Heart right ventricle (tissue), 16 donors: ENCODE results near the gene CDO1. TPM values are rescaled to one million over a fixed set of nuclear protein-coding genes. Genes with fewer than 3 reads are reported as not detected.
"Not testable (repeated sequence)": the region's sequence is repeated elsewhere in the genome, so short reads cannot be mapped to it uniquely, and the experiment has no call there.

Experiments used
- ATAC-seq, 8 donors: fragments of 200-7000 bp; cut with Tn5 transposase; one replicate each; pipeline ENCODE4 v1.9.1; 2020; ENCODE audit warnings: mild to moderate bottlenecking in 8 of 8, moderate library complexity in 8 of 8, moderate number of reproducible peaks in 1 of 8
- DNase-seq, 2 donors: peaks; one replicate each; pipeline ENCODE4 v3.0.0-alpha.2; 2020
- H3K27ac ChIP-seq, 10 donors: fragments of 200-600 bp; sonication (generic) in 2 of 10; one replicate each; pipeline versions ENCODE4 v1.5.0 to v1.8.0; 2020 to 2022; ENCODE audit warnings: mild to moderate bottlenecking in 3 of 10
- H3K27me3 ChIP-seq, 7 donors: fragments of 200-600 bp; one replicate each; pipeline ENCODE4 v1.8.0; 2021 to 2022; ENCODE audit warnings: mild to moderate bottlenecking in 2 of 7
- H3K36me3 ChIP-seq, 9 donors: fragments of 200-600 bp; sonication (generic) in 1 of 9; one replicate each; pipeline versions ENCODE4 v1.5.0 to v1.8.0; 2020 to 2022; ENCODE audit warnings: mild to moderate bottlenecking in 2 of 9
- H3K4me1 ChIP-seq, 9 donors: fragments of 200-600 bp; sonication (generic) in 1 of 9; one replicate each; pipeline versions ENCODE4 v1.5.0 to v1.8.0; 2020 to 2022; ENCODE audit warnings: mild to moderate bottlenecking in 4 of 9
- H3K4me3 ChIP-seq, 10 donors: fragments of 200-600 bp; sonication (generic) in 2 of 10; one replicate each; pipeline versions ENCODE4 v1.5.0 to v1.8.0; 2020 to 2022; ENCODE audit warnings: mild to moderate bottlenecking in 7 of 10, moderate library complexity in 2 of 10
- H3K9me3 ChIP-seq, 11 donors: fragments of 200-600 bp in 10 of 11; sonication (generic) in 2 of 11; one replicate each; pipeline versions ENCODE4 v1.5.0 to v1.8.0; 2013 to 2022; ENCODE audit warnings: mild to moderate bottlenecking in 2 of 11, control low read depth in 1 of 11, moderate library complexity in 1 of 11
- CTCF ChIP-seq, 9 donors: fragments of 200-600 bp; sonication (generic) in 2 of 9; IDR thresholded peaks; one replicate each; pipeline versions ENCODE4 v1.5.0 to v1.8.0; 2021 to 2022; ENCODE audit warnings: antibody characterized with exemption in 9 of 9, mild to moderate bottlenecking in 5 of 9, moderate library complexity in 1 of 9
- WGBS, 2 donors: extraction: QIAGEN DNeasy Blood & Tissue Kit; methylation state at CpG; one replicate each; pipeline ENCODE4 v1.1.7; 2013; ENCODE audit warnings: inconsistent platforms in 1 of 2; 5-methylcytosine and 5-hydroxymethylcytosine counted together
- intact Hi-C, 10 donors: fragments of 100-400 bp; cut with DNase I; formaldehyde crosslinking; loops; one replicate each; pipeline versions ENCODE4 v1.11.1 to v1.14.2; 2022
- polyA plus RNA-seq, 2 donors: library from polyadenylated mRNA; stranded (reverse); fragments of 200-250 nt; gene quantifications; one replicate each; pipeline ENCODE4 v1.2.3, GENCODE V29; 2013
- total RNA-seq, 10 donors: library from RNA; stranded (reverse); fragmentation: NEBNext Ultra II Directional in 3 of 10; extraction: Animal tissue kit (Norgen Biotek cat#: 25700) in 3 of 10; gene quantifications; one replicate each; pipeline versions ENCODE4 v1.2.1 to v1.2.4, GENCODE V29; 2021 to 2023
- donor health status: Arrhythmogenic right ventricular cardiomyopathy.
- donor health status: ischemic (EF 13 %, LVEDD 7.1; RV severe dilation, severe dysfunction).
- donor health status: healthy with polysubstance abuse.
- donor health status: DM: no; HTN: yes; CAD: no.
- donor health status: DM: no; HTN: no; CAD: no.
- donor health status: ischemic (EF 25% LVEDD 6.9; RV normal size, moderate dysfunction).
- donor health status: ischemic (EF 25% LVEDD 5.7; RV mildly dilated, moderate dysfunction).
- donor health status: healthy.
- donor health status: DM: yes; HTN: yes; CAD: no.
- donor health status: Ischemic cardiomyopathy.
- donor health status: ischemic (EF 35%, LVEDD 5.7; RV mildly dilated, moderate dysfunction).
- donor health status: nonischemic (EF 11% LVEDD 7.7; RV severe dilation, severe dysfunction).
- donor health status: DM: yes; HTN: yes; CAD: no.
- donor health status: PGD.
- donor health status: ischemic (EF 29% LVEDD 5.4; RV normal size, mild dysfunction).
- donor health status: nonischemic (EF 23%, LVEDD 6.1; RV moderate dilation, normal function).

CDO1 gene
- total and polyA plus RNA-seq, 12 donors: 2.3 to 14.8 (median 5.0) TPM

GRCh38 chr5:115829913-115830312 lies 13.5 kb upstream of the CDO1 start:
- 96% methylated on average over 5 of the region's 5 CpGs for WGBS, 2 donors
- Histone ChIP-seq H3K4me1 (no peaks in the 10 kb centered on the region), H3K27ac (no peak overlapping the region), H3K4me3 (no peak overlapping the region), H3K36me3 (peaks cover 0 to 78% (median 20%) of the 10 kb centered on the region in 9 donors), H3K9me3 (no peaks in the 10 kb centered on the region), H3K27me3 (no peaks in the 10 kb centered on the region)
- DNase-seq (no peak), ATAC-seq (no peak)
- intact Hi-C loops: loop anchor here in 7 of 10 donors (2.0 to 10.0 kb wide), 5 partner anchors 195 to 525 kb away; no protein-coding TSS in a partner anchor
- no peak for TF ChIP-seq CTCF (IDR thresholded peaks at IDR 0.05)

- no peak for TF ChIP-seq CTCF (IDR thresholded peaks at IDR 0.05)
- Histone ChIP-seq H3K9me3 (no peaks in the 10 kb centered on the region), H3K27ac (no peak overlapping the region), H3K4me3 (no peak overlapping the region), H3K36me3 (peaks cover 0 to 39% (median 10%) of the 10 kb centered on the region in 9 donors), H3K4me1 (no peaks in the 10 kb centered on the region), H3K27me3 (no peaks in the 10 kb centered on the region)
- ATAC-seq: no peak
- 96 to 98% methylated on average over 4 of the region's 4 CpGs for WGBS, 2 donors
- no peak for DNase-seq
- intact Hi-C loops: loop anchor here in 1 of 10 donors (10.0 kb wide), 1 partner anchor 521 kb away; no protein-coding TSS in a partner anchor
These were observed 9.5 kb upstream of the CDO1 start for GRCh38 chr5:115825948-115826347.

GRCh38 chr5:115824983-115825382 lies 8.5 kb upstream of the CDO1 start:
- not testable (repeated sequence) for H3K9me3 ChIP-seq, H3K4me1 ChIP-seq, H3K27ac ChIP-seq, ATAC-seq, H3K4me3 ChIP-seq, H3K27me3 ChIP-seq, DNase-seq
- intact Hi-C loops: loop anchor here in 2 of 10 donors (5.0 to 10.0 kb wide), 2 partner anchors 178 to 520 kb away; no protein-coding TSS in a partner anchor
- 100% methylated on average over 1 of the region's 1 CpG for WGBS, 2 donors
- H3K36me3 ChIP-seq: peaks cover 0 to 29% (median 10%) of the 10 kb centered on the region in 9 donors

GRCh38 chr5:115820846-115821245 lies 4.4 kb upstream of the CDO1 start:
- no peaks in the 10 kb centered on the region for H3K36me3 ChIP-seq
- H3K9me3 ChIP-seq: no peaks in the 10 kb centered on the region
- no peak overlapping the region for H3K27ac ChIP-seq
- H3K4me3 ChIP-seq: no peak overlapping the region
- peaks cover 0 to 35% (median 11%) of the 10 kb centered on the region in 7 donors for H3K27me3 ChIP-seq
- intact Hi-C loops: loop anchor here in 2 of 10 donors (5.0 to 10.0 kb wide), 2 partner anchors 174 to 516 kb away; no protein-coding TSS in a partner anchor
- DNase-seq: no peak
- ATAC-seq: no peak
- no peak for TF ChIP-seq CTCF (IDR thresholded peaks at IDR 0.05)
- 84 to 100% methylated on average over 1 of the region's 1 CpG for WGBS, 2 donors
- peaks cover 0 to 10% (median 4%) of the 10 kb centered on the region in 9 donors for H3K4me1 ChIP-seq

- 93% methylated on average over 18 of the region's 18 CpGs for WGBS, 2 donors
- DNase-seq (no peak), ATAC-seq (no peak)
- Histone ChIP-seq H3K27ac (no peak overlapping the region), H3K36me3 (no peaks in the 10 kb centered on the region), H3K4me1 (peaks cover 0 to 18% (median 9%) of the 10 kb centered on the region in 9 donors), H3K4me3 (no peak overlapping the region), H3K9me3 (no peaks in the 10 kb centered on the region), H3K27me3 (peaks cover 0 to 55% (median 31%) of the 10 kb centered on the region in 7 donors)
- TF ChIP-seq CTCF (IDR thresholded peaks at IDR 0.05): no peak
- intact Hi-C loops: no loop called here
These were observed 2.4 kb upstream of the CDO1 start for GRCh38 chr5:115818821-115819220.
